Right cardiac atrium (tissue), 5 donors: Measurements from ENCODE around the gene GRIN2B. TPM values are rescaled to one million over a fixed set of nuclear protein-coding genes. Genes with fewer than 3 reads are reported as not detected.

ENCODE experiments used
- ATAC-seq, 2 donors: fragments of 200-7000 bp; cut with Tn5 transposase; one replicate each; pipeline versions ENCODE4 v1.8.0 to v1.9.1; 2020; ENCODE audit warnings: moderate library complexity in 2 of 2, mild to moderate bottlenecking in 1 of 2
- DNase-seq, 3 donors: peaks; one replicate each; pipeline ENCODE4 v3.0.0-alpha.2; 2020
- H3K27ac ChIP-seq: one replicate; pipeline ENCODE4 v1.5.1; 2013; ENCODE audit warnings: mild to moderate bottlenecking, low read length, control low read depth, moderate library complexity
- H3K27me3 ChIP-seq: one replicate; pipeline ENCODE4 v1.6.1; 2013; ENCODE audit not compliant: control insufficient read depth, insufficient read depth
- H3K4me1 ChIP-seq: one replicate; pipeline ENCODE4 v1.6.1; 2013; ENCODE audit warnings: low read length; ENCODE audit not compliant: control insufficient read depth, insufficient read depth
- H3K4me3 ChIP-seq: one replicate; pipeline ENCODE4 v1.5.1; 2013; ENCODE audit warnings: low read length, control low read depth
- H3K9me3 ChIP-seq: one replicate; pipeline ENCODE4 v1.6.1; 2013; ENCODE audit warnings: low read length; ENCODE audit not compliant: control insufficient read depth
- WGBS: extraction: QIAGEN DNeasy Blood & Tissue Kit; methylation state at CpG from one replicate; pipeline ENCODE4 v1.1.7; 2013; 5-methylcytosine and 5-hydroxymethylcytosine counted together
- intact Hi-C, 4 donors: fragments of 100-400 bp; cut with DNase I; formaldehyde crosslinking; loops; one replicate each; pipeline versions ENCODE4 v1.11.0 to v1.14.0; 2022 to 2023
- polyA plus RNA-seq: library from polyadenylated mRNA; stranded (reverse); fragments of 200-250 nt; gene quantifications from one replicate; pipeline ENCODE4 v1.2.3, GENCODE V29; 2013
- total RNA-seq, 4 donors: library from RNA; stranded (reverse); fragmentation: NEBNext Ultra II Directional; extraction: Animal tissue kit (Norgen Biotek cat#: 25700); gene quantifications; one replicate each; pipeline ENCODE4 v1.2.1, GENCODE V29; 2021
- donor health status: healthy with polysubstance abuse.
- donor health status: DM: no; HTN: yes; CAD: no.
- donor health status: DM: no; HTN: no; CAD: no.
- donor health status: DM: no; HTN: yes; CAD: no; lungs with severe emphysema.
- donor health status: DM: yes; HTN: yes; CAD: no.

GRIN2B gene
- total and polyA plus RNA-seq, 5 donors = under 0.01 TPM; not detected in 3

- H3K27me3 ChIP-seq = no peaks in the 10 kb centered on the region
- no peak overlapping the region for H3K27ac ChIP-seq
- intact Hi-C loops = no loop called here
- H3K4me1 ChIP-seq = no peaks in the 10 kb centered on the region
- no peaks in the 10 kb centered on the region for H3K9me3 ChIP-seq
- no peak for DNase-seq
- no peak for ATAC-seq
- no peak overlapping the region for H3K4me3 ChIP-seq
- WGBS = 75% methylated on average over 9 of the region's 9 CpGs
Measured at GRCh38 chr12:13957576-13957975, 23.8 kb downstream of the GRIN2B start.

DNA sequence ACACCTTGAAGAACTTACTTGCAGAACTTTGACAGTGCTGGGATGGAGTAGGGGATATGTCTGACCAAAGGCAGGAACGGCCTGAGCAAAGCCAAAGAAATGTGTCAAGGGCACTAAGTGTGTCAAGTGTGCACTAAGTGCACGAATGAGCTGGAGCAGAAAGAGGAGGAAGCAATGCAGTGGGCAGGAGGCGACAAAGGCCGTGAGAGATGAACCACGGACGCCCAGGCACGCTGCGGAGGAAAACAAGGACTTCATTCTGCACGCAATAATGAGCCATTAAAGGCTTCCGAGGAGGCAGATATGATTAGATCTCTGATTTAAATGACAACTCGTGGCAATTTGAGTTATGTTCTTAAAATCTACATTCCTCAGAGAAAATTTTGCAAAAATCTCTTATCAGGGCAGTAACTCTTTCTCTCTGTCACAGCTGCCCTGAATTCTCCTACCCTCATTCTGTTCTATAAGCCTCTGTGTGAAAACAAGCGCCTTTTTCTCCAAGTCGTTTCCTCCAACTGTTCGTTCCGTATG, 25.3 kb downstream of the GRIN2B start:
- intact Hi-C loops = no loop called here
- H3K4me3 ChIP-seq = no peak overlapping the region
- ATAC-seq = no peak
- no peak overlapping the region for H3K27ac ChIP-seq
- DNase-seq = no peak
- WGBS = 74% methylated on average over 15 of the region's 15 CpGs
- no peaks in the 10 kb centered on the region for H3K9me3 ChIP-seq
- no peaks in the 10 kb centered on the region for H3K27me3 ChIP-seq
- no peaks in the 10 kb centered on the region for H3K4me1 ChIP-seq

DNA sequence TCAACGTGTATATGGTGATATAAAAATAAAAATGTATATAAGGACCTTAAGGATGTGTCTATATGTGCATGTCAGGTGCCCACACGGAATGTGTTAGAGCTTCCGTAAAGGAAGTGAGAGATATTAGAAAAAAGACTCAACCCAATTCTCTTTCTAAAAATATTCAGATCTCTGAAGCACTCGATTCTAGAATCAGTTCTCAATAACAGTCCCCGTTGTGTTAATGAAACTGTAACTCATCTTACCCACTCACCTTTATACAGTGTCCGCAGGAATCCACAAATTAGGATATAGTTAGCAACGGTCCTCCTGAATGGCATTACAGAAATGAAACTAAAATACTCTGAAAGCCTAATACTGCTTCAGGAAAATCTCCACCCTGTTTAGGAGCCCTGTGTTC, 29.3 kb downstream of the GRIN2B start:
- H3K27ac ChIP-seq = no peak overlapping the region
- H3K27me3 ChIP-seq = no peaks in the 10 kb centered on the region
- H3K9me3 ChIP-seq = no peaks in the 10 kb centered on the region
- H3K4me3 ChIP-seq = no peak overlapping the region
- ATAC-seq (no peak), DNase-seq (no peak)
- 82% methylated on average over 7 of the region's 7 CpGs for WGBS
- no peaks in the 10 kb centered on the region for H3K4me1 ChIP-seq
- intact Hi-C loops = no loop called here

DNA sequence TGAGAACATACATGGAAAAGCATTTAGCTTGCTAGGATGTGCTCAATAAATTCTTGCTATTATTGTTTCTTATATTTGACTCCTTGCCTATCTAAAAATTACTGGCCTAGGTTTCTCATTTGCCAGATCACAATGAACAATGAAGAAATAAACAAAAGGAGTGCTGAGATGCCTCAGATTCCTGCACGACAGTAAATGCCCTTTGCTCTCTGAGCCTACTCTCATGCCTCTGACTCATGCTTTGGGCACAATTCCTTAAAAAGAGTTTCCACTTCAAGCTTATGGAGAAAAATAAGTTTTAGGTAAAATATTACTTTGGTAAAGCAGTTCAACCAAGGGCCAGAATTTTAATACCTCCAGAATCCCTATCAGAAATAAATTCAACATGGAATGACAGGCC, 30.9 kb downstream of the GRIN2B start:
- Histone ChIP-seq H3K4me3 (no peak overlapping the region), H3K4me1 (no peaks in the 10 kb centered on the region), H3K9me3 (no peaks in the 10 kb centered on the region), H3K27ac (no peak overlapping the region), H3K27me3 (no peaks in the 10 kb centered on the region)
- ATAC-seq = no peak
- intact Hi-C loops = no loop called here
- no peak for DNase-seq
- WGBS = 35% methylated on average over 1 of the region's 1 CpG

GRCh38 chr12:13948621-13949020, 32.8 kb downstream of the GRIN2B start:
- no peaks in the 10 kb centered on the region for H3K4me1 ChIP-seq
- no peak overlapping the region for H3K4me3 ChIP-seq
- H3K9me3 ChIP-seq = no peaks in the 10 kb centered on the region
- H3K27me3 ChIP-seq = no peaks in the 10 kb centered on the region
- DNase-seq = no peak
- H3K27ac ChIP-seq = no peak overlapping the region
- intact Hi-C loops = no loop called here
- 86% methylated on average over 4 of the region's 4 CpGs for WGBS
- no peak for ATAC-seq

DNA sequence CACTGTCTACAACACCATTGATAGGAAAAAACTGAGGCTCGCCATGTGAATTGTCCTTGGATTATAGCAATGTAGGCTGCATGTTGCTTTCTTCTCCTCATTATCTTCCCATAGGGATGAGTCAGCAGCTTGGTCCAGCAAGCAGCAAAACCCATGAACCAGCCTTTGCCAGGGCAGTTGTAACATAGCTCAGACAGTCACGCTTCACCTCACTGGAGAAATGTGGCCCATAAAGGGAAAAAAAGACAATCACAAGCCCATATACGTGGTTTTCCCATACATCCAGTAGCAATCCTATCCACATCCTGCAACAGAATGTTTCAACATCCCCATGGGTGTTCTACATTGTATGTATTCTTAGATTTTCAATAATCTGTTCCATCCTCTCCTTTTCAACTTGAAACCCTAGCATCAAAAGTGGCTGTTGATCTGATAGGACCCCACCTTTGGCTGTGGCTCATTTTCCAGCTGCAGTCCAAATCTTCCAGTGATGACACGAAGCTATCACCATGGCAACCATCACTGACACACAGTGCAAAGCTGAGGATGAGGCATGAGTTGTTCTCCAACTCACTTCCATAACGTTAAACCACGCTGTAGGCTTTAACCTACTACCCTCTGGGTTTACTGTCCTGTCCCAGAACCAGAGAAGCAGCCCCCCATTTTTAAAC, 34.0 kb downstream of the GRIN2B start:
- H3K9me3 ChIP-seq = no peaks in the 10 kb centered on the region
- H3K4me1 ChIP-seq = no peaks in the 10 kb centered on the region
- 71% methylated on average over 6 of the region's 6 CpGs for WGBS
- H3K27ac ChIP-seq = no peak overlapping the region
- H3K4me3 ChIP-seq = no peak overlapping the region
- no peak for DNase-seq
- intact Hi-C loops = no loop called here
- no peak for ATAC-seq
- no peaks in the 10 kb centered on the region for H3K27me3 ChIP-seq

DNA sequence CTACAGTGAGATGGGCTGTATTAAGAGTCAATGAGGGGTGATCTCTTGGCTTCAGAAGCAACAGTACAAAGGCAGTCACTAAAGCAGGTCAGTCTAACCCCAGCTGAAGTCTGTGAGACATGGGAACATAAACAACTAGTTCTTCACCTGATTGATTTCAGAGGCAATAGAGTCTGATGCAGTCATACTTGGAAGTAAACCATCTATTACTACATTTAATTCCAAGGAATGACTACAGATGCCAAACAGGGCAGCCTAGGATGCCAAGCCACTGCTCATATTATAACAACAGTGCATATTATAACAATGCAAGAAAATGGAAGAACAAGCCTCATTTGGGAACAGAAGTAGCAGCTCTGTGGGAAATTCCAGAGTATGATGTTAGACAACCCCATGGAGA, 35.8 kb downstream of the GRIN2B start:
- Histone ChIP-seq H3K4me1 (no peaks in the 10 kb centered on the region), H3K27ac (no peak overlapping the region), H3K9me3 (no peaks in the 10 kb centered on the region), H3K4me3 (no peak overlapping the region), H3K27me3 (no peaks in the 10 kb centered on the region)
- intact Hi-C loops = no loop called here
- DNase-seq (no peak), ATAC-seq (no peak)

GRCh38 chr12:13945236-13945635, 36.2 kb downstream of the GRIN2B start:
- DNase-seq (no peak), ATAC-seq (no peak)
- no peak overlapping the region for H3K27ac ChIP-seq
- H3K4me1 ChIP-seq = no peaks in the 10 kb centered on the region
- H3K27me3 ChIP-seq = no peaks in the 10 kb centered on the region
- intact Hi-C loops = no loop called here
- H3K4me3 ChIP-seq = no peak overlapping the region
- WGBS = 77% methylated on average over 3 of the region's 3 CpGs
- H3K9me3 ChIP-seq = no peaks in the 10 kb centered on the region

DNA sequence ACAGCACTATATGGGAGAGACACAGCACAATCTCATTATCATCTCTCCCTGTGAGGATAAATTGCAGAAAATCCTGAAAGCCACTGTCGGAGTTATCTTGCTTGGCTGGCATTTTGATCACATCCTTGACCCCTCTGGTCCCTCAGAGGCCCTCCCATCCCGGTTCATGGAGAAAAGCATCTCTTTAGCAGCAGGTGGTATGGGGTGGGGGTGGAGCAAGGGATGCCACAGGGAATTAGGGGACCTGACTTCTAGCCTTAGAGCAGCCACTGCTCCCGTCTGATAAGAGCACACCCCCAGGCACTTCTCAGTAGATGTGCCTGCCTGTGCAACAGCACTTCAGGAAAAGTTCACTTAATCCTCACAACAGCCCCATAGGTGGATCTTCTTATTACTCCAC, 38.6 kb downstream of the GRIN2B start:
- Histone ChIP-seq H3K4me3 (no peak overlapping the region), H3K4me1 (no peaks in the 10 kb centered on the region), H3K27ac (no peak overlapping the region), H3K9me3 (no peaks in the 10 kb centered on the region), H3K27me3 (no peaks in the 10 kb centered on the region)
- WGBS = 45% methylated on average over 3 of the region's 3 CpGs
- ATAC-seq (no peak), DNase-seq (no peak)
- intact Hi-C loops = loop anchor here (5.0 kb wide), 1 partner anchor 206 kb away; no protein-coding TSS in a partner anchor

DNA sequence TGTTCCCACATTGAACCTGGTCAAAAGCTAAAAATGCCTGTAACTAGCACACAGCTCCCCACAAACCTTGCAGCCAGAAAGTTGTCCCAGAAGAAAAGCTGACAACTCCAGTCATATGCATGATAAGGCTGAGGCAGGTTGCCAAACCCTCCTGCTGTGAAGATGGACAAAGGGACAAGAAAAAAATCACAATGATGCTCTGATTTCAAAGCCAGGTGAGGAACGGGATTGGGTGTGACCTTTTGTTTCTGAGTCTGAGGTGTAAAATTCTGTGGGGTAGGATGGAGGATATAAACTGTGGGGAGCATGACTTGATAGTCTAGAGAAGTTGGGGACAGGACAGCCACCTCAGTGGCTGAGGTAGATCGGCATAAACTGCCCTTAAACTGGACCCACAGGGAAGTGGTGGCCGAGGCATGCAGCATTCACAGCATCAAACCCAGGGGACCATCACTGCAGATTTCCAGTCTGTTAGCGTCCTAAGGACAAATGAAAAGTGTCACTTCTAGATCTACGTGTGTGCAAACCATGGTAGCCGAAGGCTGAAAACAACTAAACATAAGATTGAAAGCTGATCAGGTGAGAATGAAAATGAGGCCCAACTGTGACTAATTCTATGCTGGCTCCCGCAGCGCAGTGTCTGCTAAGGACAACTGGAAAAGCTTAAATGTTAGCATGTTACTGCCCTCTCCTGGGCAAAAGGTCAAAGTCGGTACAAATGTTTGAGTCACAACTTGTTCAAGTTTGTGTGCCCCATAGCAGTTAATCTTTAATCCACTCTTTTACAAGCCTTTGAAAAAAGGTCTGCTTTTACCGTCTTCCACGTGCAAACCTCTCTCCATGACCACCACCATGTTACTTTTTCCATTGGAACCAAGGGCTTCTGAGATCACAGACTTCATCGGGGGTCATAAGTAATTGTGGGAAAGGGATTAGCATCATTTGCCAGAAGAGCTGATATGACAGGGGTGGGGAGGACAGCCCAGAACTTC, 39.8 kb downstream of the GRIN2B start:
- peak; percentile 68 to 76 for ATAC-seq
- Histone ChIP-seq H3K4me3 (no peak overlapping the region), H3K27ac (no peak overlapping the region), H3K9me3 (no peaks in the 10 kb centered on the region), H3K27me3 (no peaks in the 10 kb centered on the region), H3K4me1 (no peaks in the 10 kb centered on the region)
- DNase-seq = peak in 1 of 3 donors; percentile 55
- 29% methylated on average over 12 of the region's 12 CpGs for WGBS
- intact Hi-C loops = loop anchor here (5.0 kb wide), 1 partner anchor 204 kb away; no protein-coding TSS in a partner anchor

GRCh38 chr12:13940335-13940865, 41.0 kb downstream of the GRIN2B start:
- H3K9me3 ChIP-seq = peaks cover 3% of the 10 kb centered on the region
- no peaks in the 10 kb centered on the region for H3K4me1 ChIP-seq
- no peak overlapping the region for H3K27ac ChIP-seq
- H3K4me3 ChIP-seq = no peak overlapping the region
- DNase-seq (no peak), ATAC-seq (no peak)
- intact Hi-C loops = loop anchor here (5.0 kb wide), 1 partner anchor 203 kb away; no protein-coding TSS in a partner anchor
- 84% methylated on average over 7 of the region's 7 CpGs for WGBS
- no peaks in the 10 kb centered on the region for H3K27me3 ChIP-seq
